ENCODE data around the gene ALAS2. TPM values are rescaled to one million over a fixed set of nuclear protein-coding genes. Genes with fewer than 3 reads are reported as not detected.

The ALAS2 gene
- total and polyA plus RNA-seq, 2 of the 8 experiments (the other 6 are each of a cell fraction or from before 2014, with no cell fraction given) = 0.27 to 0.32 TPM

GRCh38 chrX:55057675-55058249, 27.0 kb upstream of the ALAS2 start:
- Histone ChIP-seq H3K27ac (ENCODE audit: low read depth, low read length) (no peak overlapping the region), H4K91ac (replicated peaks; ENCODE audit: insufficient read length, low read length) (no peak overlapping the region), H2BK5ac (ENCODE audit: low read depth, low read length) (no peak overlapping the region), H3K79me2 (ENCODE audit: control insufficient read depth in 1 of 2, insufficient read depth in 2 of 2, low read length in 2 of 2) (no peaks in the 10 kb centered on the region), H2BK120ac (replicated peaks; ENCODE audit: low read depth, low read length) (no peak overlapping the region), H4K5ac (ENCODE audit: insufficient read length, low read depth, low read length) (no peak overlapping the region), H2AK5ac (ENCODE audit: low read depth, low read length) (no peak overlapping the region), H3K14ac (ENCODE audit: insufficient read length) (no peak overlapping the region), H3K4ac (replicated peaks; ENCODE audit: insufficient read length, low read depth, low read length) (no peak overlapping the region), H2AFZ (ENCODE audit: low read length) (no peak overlapping the region), H3K4me2 (ENCODE audit: insufficient read depth in 1 of 2, low read depth in 2 of 2, low read length in 2 of 2) (no peak overlapping the region), H3K9ac (replicated peaks in 1 of 4; ENCODE audit: extremely low read depth in 1 of 4, low read depth in 3 of 4, low read length in 3 of 4) (no peak overlapping the region), H4K8ac (ENCODE audit: extremely low read depth, insufficient read depth, low read length) (no peak overlapping the region), H3K27me3 (replicated peaks in 1 of 4; ENCODE audit: control insufficient read depth in 3 of 4, extremely low read depth in 1 of 4, insufficient read depth in 3 of 4, low read length in 3 of 4) (no peaks in the 10 kb centered on the region), H3K23ac (ENCODE audit: insufficient read length) (no peak overlapping the region), H3K4me3 (ENCODE audit: extremely low read depth in 1 of 4, insufficient read depth in 2 of 4, low read depth in 3 of 4, low read length in 4 of 4) (no peak overlapping the region), H2BK20ac (ENCODE audit: low read length) (no peak overlapping the region), H3K23me2 (ENCODE audit: low read depth, low read length) (no peaks in the 10 kb centered on the region), H3K56ac (replicated peaks; ENCODE audit: insufficient read length, low read depth, low read length) (no peak overlapping the region), H2BK12ac (ENCODE audit: low read depth, low read length) (no peak overlapping the region), H2BK15ac (ENCODE audit: low read length) (no peak overlapping the region), H4K20me1 (replicated peaks in 1 of 2; ENCODE audit: control insufficient read depth in 1 of 2, insufficient read depth in 2 of 2, low read length in 2 of 2) (no peaks in the 10 kb centered on the region), H3K36me3 (ENCODE audit: control insufficient read depth in 2 of 4, insufficient read depth in 4 of 4, low read length in 3 of 4) (no peaks in the 10 kb centered on the region), H3K4me1 (replicated peaks in 1 of 4; ENCODE audit: control insufficient read depth in 3 of 4, insufficient read depth in 4 of 4, low read length in 3 of 4) (no peaks in the 10 kb centered on the region), H3K9me3 (ENCODE audit: insufficient read depth in 2 of 2, low read depth in 1 of 2, low read length in 1 of 2) (peaks cover 0 to under 1% of the 10 kb centered on the region in 2 experiments; a peak in 1 of 4 replicates), H3K79me1 (ENCODE audit: low read depth, low read length) (no peaks in the 10 kb centered on the region), H3K18ac (ENCODE audit: extremely low read depth, low read length) (no peak overlapping the region)
- WGBS, 2 experiments (ENCODE audit: extremely low coverage in 1 of 2, insufficient coverage in 1 of 2, insufficient read length in 1 of 2, insufficient replicate concordance in 2 of 2, low coverage in 1 of 2, low lambda C conversion rate in 2 of 2, missing lambda C conversion rate in 1 of 2) = 35% methylated on average over 5 of the region's 5 CpGs; no CpG with 5 or more reads in 1 of the 2 experiments
- DNase-seq (ENCODE audit: low read depth in 1 of 2, low spot score in 2 of 2) (peak in 1 of 2 experiments; percentile 32), FAIRE-seq (no peak)
- ChIA-PET POLR2A (ENCODE audit: partially characterized antibody) (no interaction called here), CTCF (ENCODE audit: partially characterized antibody) (interaction anchor here (1.0 kb wide), 1 partner anchor 505 kb away, joined by 3 read pairs; no protein-coding TSS in a partner anchor)
- TF ChIP-seq CTBP2 (IDR thresholded peaks at IDR 0.05; ENCODE audit: borderline replicate concordance, insufficient read depth, insufficient read length, low read length) (no peak), YY1 (IDR thresholded peaks at IDR 0.05; ENCODE audit: low read depth, low read length) (no peak), JUND (IDR thresholded peaks at IDR 0.05; ENCODE audit: low read length) (no peak), BCL11A (IDR thresholded peaks at IDR 0.05; ENCODE audit: low read depth in 2 of 2, low read length in 2 of 2) (no peak), CBX8 (IDR thresholded peaks at IDR 0.05; ENCODE audit: borderline replicate concordance, low read depth, low read length) (no peak), HDAC2 (IDR thresholded peaks at IDR 0.05; ENCODE audit: borderline replicate concordance in 1 of 2, low read depth in 2 of 2, low read length in 2 of 2) (no peak), CHD2 (IDR thresholded peaks at IDR 0.05; ENCODE audit: low read length) (no peak), PHF8 (conservative IDR thresholded peaks at IDR 0.05; ENCODE audit: low read depth, low read length) (no peak), TAF1 (IDR thresholded peaks at IDR 0.05; ENCODE audit: low read depth, low read length) (no peak), SUZ12 (IDR thresholded peaks at IDR 0.05; ENCODE audit: low read length) (no peak), RNF2 (IDR thresholded peaks at IDR 0.05; ENCODE audit: borderline replicate concordance, low read depth, low read length, missing control alignments, poor library complexity, severe bottlenecking) (no peak)
